HG02610 (cell line): Measurements from ENCODE around the gene MEOX1.

Source experiments
- ATAC-seq: cut with Tn5 transposase; IDR thresholded peaks from one replicate; pipeline ENCODE4 v1.9.1; 2021; ENCODE audit warnings: mild to moderate bottlenecking, moderate library complexity; ENCODE audit not compliant: unreplicated experiment

MEOX1 gene

DNA sequence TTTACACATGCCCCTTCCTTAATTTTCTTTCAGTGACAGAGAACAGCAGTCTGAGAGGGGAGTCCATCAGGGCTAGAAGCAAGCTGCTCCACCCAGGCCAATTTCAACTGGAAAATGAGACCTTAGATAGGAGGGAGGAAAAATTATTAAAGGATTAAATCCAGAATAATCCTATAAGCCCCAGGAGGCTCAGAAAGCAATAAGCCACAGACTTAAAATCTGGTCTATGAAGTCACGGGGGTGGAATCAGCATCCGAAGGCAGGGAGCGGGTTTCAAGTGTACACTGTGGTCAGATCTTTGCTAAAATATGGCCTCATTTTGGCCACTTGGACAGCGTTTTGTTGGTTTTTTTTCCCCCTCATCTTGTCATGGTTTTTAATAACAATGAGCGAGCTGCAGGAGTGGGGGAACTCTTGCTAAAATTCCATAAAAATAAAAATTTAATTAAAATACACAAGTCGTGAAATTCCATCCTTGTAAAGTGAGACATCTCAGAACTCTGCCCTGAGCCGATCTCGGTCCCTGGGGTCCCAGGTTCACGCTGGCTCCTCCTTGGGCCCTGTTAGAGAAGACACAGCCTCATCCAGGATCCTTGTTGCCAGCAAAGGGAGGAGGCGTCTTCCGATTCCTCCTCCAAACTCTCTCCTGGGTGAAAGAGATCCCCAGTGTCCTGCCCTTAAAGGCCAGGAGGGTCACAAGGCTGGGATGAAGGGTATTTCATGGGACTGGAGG lies 63.9 kb downstream of the MEOX1 start:
- ATAC-seq: no peak

DNA sequence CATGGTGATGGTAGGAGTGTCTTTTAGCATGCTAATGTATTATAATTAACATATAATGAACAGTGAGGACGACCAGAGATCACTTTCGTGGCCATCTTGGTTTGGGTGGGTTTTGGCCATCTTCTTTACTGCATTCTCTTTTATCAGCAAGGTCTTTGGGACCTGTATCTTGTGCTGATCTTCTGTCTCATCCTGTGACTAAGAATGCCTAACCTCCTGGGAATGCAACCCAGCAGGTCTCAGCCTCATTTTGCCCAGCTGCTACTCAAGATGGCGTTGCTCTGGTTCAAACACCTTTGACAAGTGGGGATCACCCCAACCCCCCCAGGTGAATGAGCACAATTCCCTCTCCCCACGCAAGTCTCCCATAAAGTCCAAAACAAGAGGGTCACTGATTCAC lies 66.3 kb downstream of the MEOX1 start:
- ATAC-seq: no peak

DNA sequence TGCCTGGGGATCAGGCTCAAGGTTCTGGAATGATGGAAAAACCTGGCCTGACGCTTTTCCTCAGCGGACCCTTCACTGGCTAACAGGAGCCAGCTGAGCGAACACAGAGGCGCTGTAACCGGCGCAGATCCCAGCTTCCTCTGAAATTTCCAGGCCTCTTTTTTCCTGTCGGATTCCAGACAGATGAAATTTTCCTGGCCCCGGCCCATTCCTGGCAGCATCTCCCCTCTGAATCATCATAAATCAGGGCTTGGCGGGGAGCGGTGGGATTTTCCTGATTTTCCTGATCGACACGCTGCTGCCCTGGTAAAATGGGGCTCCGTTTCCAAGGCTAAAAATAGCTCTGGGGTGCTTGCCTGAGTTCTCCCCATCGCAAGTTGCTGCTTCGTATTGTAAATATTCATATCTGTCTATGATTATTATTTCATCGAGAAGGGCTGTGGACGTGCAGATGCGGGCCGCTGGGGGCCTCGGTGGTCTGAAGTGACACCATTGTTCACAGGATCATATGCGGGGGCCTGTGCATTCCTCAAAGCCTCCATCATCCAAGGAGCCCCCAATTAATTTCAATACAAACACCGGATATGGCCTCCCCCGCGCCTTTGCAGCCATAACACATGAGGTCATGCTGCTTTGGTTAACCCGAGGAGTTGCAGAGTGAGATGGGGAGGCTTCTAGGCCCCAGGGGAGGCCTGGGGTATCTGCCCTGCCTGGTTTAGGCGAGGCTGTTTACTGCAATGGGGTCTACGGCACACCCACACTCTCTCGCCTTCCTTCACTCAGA lies 69.8 kb downstream of the MEOX1 start:
- no peak for ATAC-seq

GRCh38 chr17:43591001-43591400 lies 70.7 kb downstream of the MEOX1 start:
- no peak for ATAC-seq
